NCI-H2107 (cell line): ENCODE measurements around the gene CDK18.

Source experiments
- DNase-seq: peaks from one replicate; lab custom pipeline; 2025; lab: John Stamatoyannopoulos, UW

The CDK18 gene

DNA sequence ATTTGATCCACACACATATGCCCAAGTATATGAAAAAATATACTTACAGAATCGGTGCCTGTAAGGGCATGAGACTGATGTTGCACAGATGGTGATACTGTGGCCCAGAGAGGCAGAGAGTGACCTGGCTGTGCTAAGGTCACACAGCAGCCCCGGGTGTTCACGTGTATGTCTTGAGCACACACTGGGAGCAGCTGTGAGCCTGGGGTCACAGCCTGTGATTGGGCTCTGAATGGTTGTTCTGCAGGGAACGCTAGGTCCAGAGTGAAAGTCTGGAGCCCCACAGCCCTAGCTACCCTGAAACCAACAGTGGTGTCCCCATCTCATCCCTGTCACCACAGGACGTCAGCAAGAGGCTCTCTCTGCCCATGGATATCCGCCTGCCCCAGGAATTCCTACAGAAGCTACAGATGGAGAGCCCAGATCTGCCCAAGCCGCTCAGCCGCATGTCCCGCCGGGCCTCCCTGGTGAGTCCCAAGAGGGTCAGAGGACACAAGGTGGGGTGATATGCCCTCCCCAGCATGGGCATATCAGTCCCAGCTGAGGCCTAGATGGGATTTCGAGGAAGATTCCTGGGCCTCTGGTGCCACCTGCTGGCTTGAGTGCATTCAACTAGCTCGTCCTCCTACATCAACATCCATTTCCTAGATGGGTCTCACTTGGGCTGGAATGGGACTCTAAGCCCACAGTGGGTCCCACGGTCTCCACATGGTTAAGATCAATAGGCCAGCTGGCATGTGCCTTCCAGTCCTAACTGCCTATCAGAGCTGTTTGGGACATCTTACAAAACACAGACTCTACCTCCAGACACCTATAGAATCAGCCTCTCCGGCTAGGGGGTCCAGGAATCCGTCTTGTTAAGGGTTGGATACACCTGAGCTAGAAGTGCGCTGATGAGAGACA, 19.7 kb downstream of the CDK18 start:
- peak; percentile 83 for DNase-seq

DNA sequence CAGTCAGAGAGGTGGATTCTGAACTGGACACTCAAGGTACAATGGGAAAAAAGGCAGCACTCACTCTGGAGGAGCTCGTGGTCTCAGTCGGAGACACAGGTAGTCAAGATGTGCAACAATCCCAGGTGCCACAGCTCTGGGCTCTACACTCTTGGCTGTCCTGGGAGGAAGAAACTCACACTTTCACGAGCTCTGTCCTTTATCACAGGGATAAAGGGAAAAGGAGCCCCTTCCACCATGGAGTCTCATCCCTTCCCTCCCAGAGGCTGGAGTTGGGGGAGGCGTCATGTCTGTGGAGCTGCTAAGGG, 20.3 kb downstream of the CDK18 start:
- no peak for DNase-seq

DNA sequence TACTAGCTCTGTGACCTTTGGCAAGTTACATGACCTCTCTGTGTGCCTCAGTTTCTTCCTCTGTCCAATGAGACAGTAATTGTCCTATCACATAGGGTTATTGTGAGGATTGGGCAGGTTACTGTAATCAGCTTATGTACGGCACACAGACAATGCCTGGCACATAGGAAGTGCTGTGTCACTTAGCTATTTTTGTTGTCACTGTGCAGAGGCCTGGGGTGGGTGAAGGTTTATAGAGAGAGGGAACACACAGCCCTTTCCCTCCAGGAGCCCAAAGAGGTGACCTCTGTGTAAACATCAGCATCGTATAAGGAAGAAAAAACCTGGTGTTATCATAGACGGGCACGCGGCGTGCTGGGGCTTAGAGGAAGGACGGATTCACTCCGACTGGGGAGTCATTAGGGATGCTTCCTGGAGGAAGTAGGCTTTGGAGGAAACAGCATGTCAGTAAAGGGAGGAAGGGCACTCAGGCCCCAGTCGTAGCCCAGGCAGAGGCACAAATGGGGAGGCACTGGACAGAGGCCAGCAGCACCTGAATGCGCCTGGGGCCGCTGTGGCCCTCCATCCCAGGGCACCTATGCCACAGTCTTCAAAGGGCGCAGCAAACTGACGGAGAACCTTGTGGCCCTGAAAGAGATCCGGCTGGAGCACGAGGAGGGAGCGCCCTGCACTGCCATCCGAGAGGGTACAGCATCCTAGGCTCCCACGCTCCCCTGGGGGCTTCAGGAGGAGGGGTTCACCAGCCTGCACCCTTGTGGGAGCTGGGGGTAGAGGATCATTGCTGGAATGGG, 21.2 kb downstream of the CDK18 start:
- DNase-seq, result no peak

DNA sequence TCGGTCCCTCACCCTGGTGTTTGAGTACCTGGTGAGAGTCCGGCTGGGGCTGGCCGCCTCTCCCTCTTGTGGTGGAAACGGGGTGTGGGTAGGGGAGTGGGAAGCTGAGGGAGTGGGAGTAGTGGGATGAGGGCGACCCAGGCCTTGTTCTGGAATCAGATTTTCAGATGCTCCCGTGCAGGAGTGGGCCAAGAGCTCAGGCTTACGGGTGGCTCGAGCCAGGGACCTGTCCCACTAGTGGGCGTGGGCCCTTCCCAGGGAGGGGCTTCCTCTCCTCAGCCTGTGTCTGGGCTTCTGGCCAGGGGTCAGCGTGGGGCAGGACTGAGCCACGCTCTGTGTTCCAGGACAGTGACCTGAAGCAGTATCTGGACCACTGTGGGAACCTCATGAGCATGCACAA, 22.0 kb downstream of the CDK18 start:
- DNase-seq, result no peak

DNA sequence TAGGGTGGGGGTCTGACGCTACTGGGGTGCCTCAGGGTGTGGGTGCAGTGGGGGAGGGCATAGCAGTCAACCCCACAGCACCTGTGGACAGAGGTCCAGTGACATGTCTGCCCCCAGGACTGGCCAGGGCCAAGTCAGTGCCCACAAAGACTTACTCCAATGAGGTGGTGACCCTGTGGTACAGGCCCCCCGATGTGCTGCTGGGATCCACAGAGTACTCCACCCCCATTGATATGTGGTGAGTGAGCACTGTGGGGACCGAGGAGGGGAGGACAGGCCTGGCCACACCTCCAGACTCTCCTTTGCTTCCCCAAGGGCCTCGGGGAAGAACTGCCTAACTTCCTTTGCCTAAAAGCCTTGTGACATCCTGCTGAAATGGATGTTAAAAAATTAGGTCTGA, 23.5 kb downstream of the CDK18 start:
- no peak for DNase-seq

DNA sequence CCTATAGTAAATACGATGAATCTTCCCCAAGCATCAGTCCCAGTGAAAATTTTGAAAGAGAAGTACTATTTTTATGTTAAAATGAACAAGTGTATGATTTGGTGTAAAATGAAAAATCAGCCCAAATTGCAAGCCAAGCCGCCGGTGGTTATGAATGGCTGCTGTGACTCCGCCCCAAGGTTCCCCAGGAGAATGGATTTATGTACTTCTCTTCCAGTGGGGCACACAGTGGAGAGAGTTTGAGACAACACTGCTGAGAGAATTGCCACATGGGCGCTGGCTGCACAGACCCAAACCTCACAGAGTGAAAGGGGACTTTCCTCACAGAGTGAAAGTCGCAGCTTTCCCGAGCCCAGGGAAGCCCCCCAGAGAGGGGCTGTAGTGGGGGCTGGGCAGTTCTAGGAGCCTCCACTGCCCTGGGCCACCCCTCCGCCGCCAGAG, 24.0 kb downstream of the CDK18 start:
- DNase-seq, result no peak

DNA sequence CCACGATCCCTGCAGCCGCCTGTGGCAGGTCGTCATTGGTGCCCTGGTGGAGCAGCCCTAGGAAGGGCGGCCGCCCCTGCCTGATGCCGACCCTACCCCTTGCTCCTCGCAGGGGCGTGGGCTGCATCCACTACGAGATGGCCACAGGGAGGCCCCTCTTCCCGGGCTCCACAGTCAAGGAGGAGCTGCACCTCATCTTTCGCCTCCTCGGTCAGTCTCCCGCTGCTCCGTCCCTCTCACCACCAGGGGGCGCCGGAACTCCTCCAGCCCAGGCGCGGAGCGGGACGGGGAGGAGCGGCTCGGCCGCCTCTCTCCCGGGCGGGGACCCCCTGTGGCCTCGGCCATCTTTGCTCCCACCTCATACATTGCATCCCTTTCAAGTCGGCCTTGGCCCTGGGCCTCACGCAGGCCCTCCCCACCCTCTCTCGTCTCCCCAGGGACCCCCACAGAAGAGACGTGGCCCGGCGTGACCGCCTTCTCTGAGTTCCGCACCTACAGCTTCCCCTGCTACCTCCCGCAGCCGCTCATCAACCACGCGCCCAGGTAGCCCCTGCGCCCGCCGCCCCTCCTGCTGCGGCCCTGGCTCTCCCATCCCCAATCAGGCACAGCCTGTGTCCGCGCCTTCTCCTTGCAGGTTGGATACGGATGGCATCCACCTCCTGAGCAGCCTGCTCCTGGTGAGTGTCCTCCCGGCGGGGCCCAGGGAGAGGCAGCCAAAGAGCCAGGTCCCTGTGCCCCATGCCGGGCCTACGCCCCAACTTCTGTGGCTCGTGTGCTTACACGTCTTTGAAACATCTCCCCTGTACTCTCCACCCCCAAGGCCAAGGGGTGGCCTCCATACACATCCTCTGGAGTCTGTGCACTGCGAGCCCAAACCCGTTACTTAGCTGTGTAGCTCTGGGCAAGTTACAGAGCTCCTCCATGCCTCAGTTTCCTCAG, 24.7 kb downstream of the CDK18 start:
- peak; percentile 83 for DNase-seq

DNA sequence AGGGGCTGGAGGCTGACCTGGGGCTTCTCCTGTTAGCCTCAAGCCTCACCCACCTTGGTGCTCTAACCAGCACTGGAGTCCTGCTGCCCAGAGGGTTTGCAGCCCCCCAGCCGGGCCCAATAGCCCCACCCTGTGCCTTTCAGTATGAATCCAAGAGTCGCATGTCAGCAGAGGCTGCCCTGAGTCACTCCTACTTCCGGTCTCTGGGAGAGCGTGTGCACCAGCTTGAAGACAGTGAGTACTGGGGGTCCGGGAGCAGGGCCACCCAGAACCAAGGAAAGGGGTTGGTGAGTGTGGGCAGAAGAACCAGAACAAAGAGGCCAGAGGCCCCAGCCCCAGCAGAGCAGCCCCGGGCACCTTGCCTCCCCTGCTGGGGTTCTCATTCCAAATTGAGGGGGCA, 25.6 kb downstream of the CDK18 start:
- DNase-seq, result no peak

DNA sequence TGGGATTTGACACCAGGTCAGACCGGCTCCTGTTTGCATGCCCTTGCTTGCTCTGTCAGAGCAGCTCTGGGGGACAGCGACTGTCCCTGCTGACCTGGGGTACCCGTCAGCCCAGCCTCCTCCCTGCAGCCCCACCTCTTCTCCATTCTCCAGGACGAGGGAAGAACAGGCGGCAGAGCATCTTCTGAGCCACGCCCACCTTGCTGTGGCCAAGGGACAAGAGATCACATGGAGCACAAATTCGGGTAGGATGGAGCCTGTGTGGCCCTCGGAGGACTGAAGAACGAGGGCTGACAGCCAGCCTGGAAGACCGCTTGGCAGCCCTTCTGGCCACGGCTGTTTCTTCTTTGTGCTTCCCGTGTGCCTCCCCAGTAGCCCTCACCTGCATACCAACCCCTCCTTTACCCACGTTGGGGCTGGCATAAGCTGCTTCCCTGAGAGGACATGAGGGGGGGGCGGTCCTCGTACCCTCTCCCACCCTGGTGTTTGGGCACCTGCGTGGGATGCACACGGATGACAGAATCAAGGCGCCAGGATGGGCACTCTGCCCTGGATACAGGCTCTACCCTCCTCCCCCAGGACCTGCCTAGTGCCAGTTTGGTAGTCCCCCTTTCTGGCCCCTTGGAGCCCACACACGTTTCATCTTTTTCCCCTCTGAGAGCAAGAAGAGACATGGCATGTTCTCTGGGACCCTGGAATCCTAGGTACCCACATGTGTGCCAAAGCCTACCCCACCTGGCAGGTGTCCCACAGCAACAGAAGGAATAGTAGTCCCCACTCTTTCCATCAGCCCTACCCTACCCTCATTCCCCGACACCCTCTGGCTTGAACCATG, 26.9 kb downstream of the CDK18 start:
- no peak for DNase-seq

DNA sequence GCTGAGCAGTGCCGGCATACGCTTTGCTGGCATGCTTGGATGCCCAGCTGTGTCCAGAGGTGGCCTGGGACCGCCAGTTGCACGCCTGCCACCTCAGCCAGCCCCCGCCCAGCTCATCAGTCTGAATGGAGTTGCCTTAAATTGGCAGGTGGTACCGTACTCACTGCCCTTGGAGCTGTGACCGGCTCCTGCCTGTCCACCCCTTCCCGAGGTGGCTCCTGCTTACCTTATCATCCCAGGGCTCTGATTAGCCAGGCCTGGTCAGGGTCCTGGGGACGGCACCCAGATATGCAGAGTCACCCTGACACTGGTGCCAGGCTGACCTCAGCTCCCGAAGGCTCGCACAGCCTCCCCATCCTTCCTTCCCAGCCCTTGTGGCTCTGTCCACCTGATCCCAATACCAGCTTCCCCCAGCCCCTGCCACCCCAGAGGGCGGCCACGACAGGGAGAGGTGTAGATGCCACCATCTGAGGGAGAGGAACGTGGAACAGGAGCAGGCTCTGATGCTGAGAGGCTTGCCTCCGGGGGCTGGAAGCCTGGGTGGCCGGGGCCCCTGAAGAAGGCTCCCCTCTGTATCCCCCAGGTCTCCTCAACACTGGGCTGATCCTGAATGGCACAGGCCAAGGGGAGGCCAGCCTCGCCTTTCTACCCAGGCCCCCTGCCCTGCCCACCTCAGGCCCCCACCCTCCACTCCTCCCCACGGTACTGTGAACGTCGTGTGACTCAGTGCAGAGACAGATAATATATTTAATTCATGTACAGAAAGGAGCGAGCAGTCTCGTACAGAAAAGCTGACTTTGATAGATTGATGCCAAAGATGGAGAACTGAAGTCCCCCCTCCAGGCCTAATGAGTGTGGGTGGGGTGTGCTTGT, 27.8 kb downstream of the CDK18 start:
- DNase-seq, result no peak

DNA sequence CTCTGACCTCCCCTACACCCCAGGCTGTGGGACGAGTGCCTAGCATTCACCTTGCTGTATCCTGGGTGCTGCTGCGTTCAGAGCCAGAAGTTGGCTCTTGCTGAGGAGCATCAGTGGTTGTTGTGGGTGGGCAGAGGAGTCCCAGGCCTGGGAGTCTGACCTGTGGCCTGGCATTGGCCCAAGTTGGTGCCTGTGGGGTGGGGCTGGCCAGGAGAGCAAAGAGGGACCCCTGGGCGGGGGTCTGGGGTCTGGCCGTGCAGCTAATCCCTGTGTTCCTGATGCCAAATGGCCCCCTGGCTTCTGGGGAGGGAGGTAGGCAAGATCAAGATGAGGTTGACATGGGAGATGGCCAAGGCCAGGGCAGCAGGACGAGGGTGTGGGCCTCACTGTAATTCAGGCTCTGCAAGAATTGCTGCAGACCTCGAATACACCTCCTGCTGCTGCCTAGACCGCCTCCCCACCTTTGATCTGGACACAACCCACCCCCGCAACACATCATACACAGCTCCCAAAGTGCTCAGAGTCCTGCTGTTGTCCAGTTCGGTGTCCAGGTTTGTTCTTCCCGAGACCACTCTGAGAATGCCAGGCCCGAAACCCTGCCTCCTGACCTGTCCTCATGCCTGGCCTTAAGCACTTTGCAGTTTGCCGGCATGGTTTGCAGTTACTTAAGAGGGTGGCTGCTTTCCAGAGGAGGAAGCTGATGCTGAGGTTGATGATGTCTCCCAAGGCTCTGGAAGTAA, 28.7 kb downstream of the CDK18 start:
- DNase-seq, result no peak

DNA sequence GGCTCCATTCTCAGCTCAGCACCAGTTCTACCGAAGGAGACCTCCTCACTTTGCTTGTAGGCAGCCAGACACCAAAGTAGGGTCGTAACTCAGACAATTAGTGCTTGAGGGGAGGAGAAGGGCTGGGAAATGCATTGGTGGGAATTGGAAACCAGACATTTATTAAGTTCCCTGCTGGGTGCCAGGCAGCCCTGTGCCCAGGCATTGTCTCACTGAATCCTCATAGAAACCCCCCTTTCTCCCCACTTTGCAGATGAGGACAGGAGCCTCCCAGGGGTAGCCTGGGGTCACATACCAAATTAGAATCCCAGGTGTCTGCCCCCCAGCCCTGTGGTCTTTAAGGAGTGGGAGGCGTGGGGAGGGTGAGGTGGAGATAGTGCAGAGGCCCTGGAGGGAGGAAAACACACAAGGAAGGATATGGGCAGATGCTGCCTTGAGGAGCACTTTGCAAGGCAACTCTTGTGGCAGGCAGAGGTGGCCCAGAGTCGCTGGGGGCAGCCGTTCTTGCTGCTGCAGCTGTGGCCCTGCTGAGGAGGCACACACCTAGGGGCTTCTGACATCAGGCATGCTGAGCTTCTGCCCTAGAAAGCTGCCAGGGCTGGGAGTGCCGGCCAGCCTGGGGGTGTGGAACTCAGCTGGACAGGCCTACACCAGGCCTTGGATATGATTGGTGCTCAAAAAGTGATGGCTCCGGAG, 29.4 kb downstream of the CDK18 start:
- DNase-seq, result no peak

DNA sequence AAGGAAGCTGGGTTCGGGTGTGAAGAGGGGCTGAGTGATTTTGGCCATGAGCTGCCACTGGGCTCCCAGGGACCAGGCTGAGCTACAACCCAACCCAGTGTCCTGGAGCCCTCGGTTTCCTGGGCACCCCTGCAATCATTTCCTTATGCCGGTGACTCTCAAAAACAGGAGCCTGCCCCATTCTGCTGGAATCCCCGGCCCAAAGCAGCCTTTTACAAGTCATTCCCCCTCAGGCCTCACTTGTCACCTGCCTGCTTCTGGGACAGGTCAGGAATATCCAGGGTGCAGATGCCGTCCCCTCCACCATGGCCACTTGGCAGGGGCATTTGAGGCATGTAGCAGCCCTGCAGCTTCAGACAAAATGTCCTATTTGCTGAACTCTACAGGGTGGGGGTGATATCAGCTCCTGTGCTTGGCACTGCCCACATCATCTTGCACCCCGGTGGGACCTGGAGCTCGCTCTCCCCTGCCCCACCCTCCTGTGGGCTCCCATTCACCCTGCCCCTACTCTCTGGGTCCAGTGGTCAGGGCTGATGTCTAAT, 30.0 kb downstream of the CDK18 start:
- no peak for DNase-seq

DNA sequence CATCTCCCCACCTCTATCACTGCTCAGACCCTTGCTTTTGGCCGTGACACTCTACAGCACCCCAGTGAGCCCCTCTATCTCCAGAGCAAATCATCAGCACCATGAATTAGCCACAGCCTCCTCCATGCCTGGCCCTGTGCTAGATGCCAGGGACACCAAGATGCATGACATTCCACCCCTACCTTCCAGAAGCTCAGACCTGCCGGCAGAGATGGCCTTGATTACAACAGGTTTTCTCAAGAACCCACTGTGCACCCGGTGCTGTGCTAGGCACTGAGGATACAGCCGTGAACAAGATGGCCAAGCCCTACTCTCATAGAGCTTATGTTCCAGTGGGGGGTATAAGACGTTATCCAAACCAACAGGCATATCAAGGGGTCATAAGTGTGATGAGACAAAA, 30.6 kb downstream of the CDK18 start:
- no peak for DNase-seq

DNA sequence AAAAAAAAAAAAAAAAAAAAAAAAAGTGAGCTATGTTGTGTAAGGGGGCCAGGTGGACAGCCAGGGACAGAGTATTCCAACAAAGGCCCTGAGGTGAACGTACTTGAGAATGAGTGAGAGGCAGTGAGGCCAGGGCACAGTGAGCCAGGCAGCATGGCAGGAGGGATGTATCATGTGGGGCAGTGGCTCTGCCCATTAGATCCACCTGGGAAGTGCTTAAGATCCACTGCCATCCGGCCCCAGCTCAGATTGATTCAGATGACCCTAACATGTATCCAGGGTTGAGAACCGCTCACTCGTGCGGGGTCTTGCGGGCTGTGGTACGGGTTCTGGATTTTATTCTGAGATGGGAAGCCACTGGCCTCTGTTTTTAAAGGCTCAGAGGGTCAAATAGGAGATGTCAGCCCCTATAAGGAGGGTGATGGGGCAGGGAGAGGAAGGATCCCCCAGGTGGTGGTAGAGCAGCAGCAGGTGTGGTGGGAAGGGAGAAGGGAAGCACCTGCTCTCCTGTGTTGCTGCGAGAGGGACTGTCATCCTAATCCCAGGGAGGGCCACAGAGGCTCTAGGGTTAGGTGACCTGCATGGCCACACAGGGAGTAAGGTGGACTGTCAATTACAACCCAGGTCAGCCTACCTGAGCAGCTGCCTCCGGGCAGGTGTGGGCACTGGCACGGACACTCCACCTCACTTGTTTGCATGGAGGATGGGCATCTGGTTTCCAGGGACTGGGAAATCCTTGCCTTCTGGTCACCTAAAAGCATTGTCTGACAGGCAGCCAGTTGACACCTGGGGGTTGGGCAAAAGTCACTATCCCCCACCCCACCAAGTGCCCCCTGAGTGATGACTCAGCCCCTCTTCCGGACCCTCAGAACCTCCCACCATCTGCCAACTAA, 31.6 kb downstream of the CDK18 start:
- DNase-seq, result no peak

DNA sequence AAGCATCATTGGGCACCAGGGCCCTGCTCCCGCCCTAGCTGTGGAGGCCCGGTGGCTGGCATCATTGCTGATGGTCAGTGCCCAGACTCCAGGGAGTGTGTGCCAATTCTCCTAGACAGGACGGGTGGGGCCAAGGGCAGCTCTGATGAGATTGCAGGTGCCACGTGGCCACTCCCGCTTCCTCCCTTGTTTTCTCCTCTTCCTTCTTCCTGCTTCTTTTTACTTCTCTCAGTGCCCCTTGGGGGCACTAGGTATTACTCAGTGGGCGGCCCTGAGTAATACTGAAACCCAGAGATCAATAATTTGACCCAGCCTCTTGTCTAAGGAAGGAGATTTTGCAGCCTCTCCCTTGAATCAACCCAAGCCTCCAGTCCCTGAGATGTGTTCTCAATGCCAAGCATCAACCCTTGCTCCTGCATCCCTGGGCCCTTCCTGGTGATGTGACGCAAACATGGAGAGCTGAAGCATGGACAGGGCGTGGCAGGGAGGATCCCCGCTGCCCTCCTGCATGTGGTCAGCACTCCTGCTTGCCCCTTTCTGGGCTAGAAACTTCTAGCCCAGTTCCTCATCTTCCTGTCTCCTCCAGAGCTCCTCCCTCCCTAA, 32.4 kb downstream of the CDK18 start:
- no peak for DNase-seq

DNA sequence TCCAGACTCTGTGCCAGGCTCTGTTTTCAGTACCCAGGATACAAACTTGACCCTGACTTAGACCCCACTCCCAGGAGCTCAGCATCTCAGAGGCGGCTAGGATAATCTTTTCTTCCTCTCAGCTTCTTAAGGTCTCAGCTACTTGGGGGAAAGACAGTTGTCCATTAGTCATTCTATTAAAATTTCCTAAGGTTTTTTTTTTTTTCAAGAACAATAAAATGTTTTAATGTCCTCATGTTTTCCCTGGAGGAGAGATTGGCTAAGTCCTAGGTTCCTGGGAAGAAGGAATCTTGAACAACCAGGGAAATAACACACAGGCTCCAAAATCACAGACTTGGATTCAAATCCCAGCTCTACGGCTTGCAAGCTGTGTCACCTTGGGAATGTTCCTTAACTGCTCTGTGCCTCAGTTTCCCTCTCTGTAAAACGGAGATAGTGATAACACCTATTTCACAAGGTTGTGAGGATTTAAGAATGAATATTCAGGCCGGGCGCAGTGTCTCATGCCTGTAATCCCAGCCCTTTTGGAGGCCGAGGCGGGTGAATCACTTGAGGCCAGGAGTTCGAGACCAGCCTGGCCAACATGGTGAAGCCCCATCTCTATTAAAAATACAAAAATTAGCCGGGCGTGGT, 33.0 kb downstream of the CDK18 start:
- DNase-seq, result no peak
